Uterus (tissue), 4 donors: Measurements from ENCODE around the gene PCBP2. TPM values are rescaled to one million over a fixed set of nuclear protein-coding genes. Genes with fewer than 3 reads are reported as not detected.

Source experiments
- DNase-seq, 2 donors: peaks; one replicate each; pipeline ENCODE4 v3.0.0-alpha.2; 2019 to 2020
- H3K27ac ChIP-seq, 2 donors: fragments of 200-600 bp; sonication (generic); 1 replicate in 1 of 2; 2 replicates in 1 of 2; pipeline ENCODE4 v1.5.1; 2016 to 2018
- H3K27me3 ChIP-seq, 2 donors: fragments of 200-600 bp; sonication (generic); one replicate each; pipeline ENCODE4 v1.5.1; 2018 to 2019; ENCODE audit warnings: control low read depth in 1 of 2
- H3K36me3 ChIP-seq, 2 donors: fragments of 200-600 bp; sonication (generic); one replicate each; pipeline ENCODE4 v1.5.1; 2019; ENCODE audit warnings: control low read depth in 1 of 2
- H3K4me1 ChIP-seq, 2 donors: fragments of 200-600 bp; sonication (generic); one replicate each; pipeline ENCODE4 v1.5.1; 2018 to 2019; ENCODE audit warnings: control low read depth in 1 of 2
- H3K4me3 ChIP-seq, 2 donors: fragments of 200-600 bp; sonication (generic); 1 replicate in 1 of 2; 2 replicates in 1 of 2; pipeline ENCODE4 v1.5.1; 2018 to 2019; ENCODE audit warnings: mild to moderate bottlenecking in 1 of 2
- H3K9me3 ChIP-seq, 2 donors: fragments of 200-600 bp; sonication (generic); one replicate each; pipeline ENCODE4 v1.5.1; 2019; ENCODE audit warnings: control low read depth in 1 of 2
- POLR2A ChIP-seq, 2 donors: fragments of 450-650 bp; IDR thresholded peaks; one replicate each; pipeline ENCODE4 v1.6.1; 2016; ENCODE audit warnings: antibody characterized with exemption in 2 of 2, mild to moderate bottlenecking in 1 of 2, moderate library complexity in 1 of 2
- intact Hi-C: fragments of 100-400 bp; cut with DNase I; formaldehyde crosslinking; loops from one replicate; pipeline ENCODE4 v1.15.1; 2023; ENCODE audit warnings: low total_unique reads
- total RNA-seq, 4 donors: library from RNA; depleted of rRNA in 3 of 4; stranded (reverse); fragments of >200 nt in 3 of 4; gene quantifications; one replicate each; pipeline versions ENCODE4 v1.1.0 to v1.2.4, GENCODE V29; 2014 to 2023
- TF ChIP-seq, protein P1 (sequence below), 4 experiments: fragments of 200-600 bp in 2 of 4; fragments of 450-650 bp in 2 of 4; sonication (generic) in 2 of 4; IDR thresholded peaks; one replicate each; pipeline ENCODE4 v1.5.1; 2016 to 2019; ENCODE audit warnings: antibody characterized with exemption in 4 of 4, mild to moderate bottlenecking in 2 of 4, moderate library complexity in 1 of 4
- donor health status: DM: yes; HTN: yes; CAD: no.

PCBP2 gene
- total RNA-seq, 4 donors from 2014 or later, result 364 to 929 (median 383) TPM

- TF ChIP-seq, protein P1, sequence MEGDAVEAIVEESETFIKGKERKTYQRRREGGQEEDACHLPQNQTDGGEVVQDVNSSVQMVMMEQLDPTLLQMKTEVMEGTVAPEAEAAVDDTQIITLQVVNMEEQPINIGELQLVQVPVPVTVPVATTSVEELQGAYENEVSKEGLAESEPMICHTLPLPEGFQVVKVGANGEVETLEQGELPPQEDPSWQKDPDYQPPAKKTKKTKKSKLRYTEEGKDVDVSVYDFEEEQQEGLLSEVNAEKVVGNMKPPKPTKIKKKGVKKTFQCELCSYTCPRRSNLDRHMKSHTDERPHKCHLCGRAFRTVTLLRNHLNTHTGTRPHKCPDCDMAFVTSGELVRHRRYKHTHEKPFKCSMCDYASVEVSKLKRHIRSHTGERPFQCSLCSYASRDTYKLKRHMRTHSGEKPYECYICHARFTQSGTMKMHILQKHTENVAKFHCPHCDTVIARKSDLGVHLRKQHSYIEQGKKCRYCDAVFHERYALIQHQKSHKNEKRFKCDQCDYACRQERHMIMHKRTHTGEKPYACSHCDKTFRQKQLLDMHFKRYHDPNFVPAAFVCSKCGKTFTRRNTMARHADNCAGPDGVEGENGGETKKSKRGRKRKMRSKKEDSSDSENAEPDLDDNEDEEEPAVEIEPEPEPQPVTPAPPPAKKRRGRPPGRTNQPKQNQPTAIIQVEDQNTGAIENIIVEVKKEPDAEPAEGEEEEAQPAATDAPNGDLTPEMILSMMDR (IDR thresholded peaks at IDR 0.05), result no peak
- no peak for TF ChIP-seq POLR2A (IDR thresholded peaks at IDR 0.05)
- Histone ChIP-seq H3K27me3 (no peaks in the 10 kb centered on the region), H3K27ac (no peak overlapping the region), H3K4me3 (no peak overlapping the region), H3K36me3 (no peaks in the 10 kb centered on the region), H3K9me3 (no peaks in the 10 kb centered on the region), H3K4me1 (peaks cover 4 to 12% of the 10 kb centered on the region in 2 donors)
- no peak for DNase-seq
- intact Hi-C loops, result loop anchor here (10.0 kb wide), 1 partner anchor 50 kb away; the partner anchor contains the start of genes NPFF and TARBP2
Observed at GRCh38 chr12:53454707-53455106, 2.8 kb downstream of the PCBP2 start.

- TF ChIP-seq, protein P1 (IDR thresholded peaks at IDR 0.05), result no peak
- H3K9me3 ChIP-seq, result no peaks in the 10 kb centered on the region
- no peak for DNase-seq
- peaks cover 4 to 12% of the 10 kb centered on the region in 2 donors for H3K4me1 ChIP-seq
- H3K4me3 ChIP-seq, result no peak overlapping the region
- no peaks in the 10 kb centered on the region for H3K36me3 ChIP-seq
- H3K27ac ChIP-seq, result no peak overlapping the region
- intact Hi-C loops, result loop anchor here (10.0 kb wide), 1 partner anchor 48 kb away; the partner anchor contains the start of genes NPFF and TARBP2
- H3K27me3 ChIP-seq, result no peaks in the 10 kb centered on the region
Observed at GRCh38 chr12:53456654-53457366, 4.9 kb downstream of the PCBP2 start.

GRCh38 chr12:53459097-53459496, 7.2 kb downstream of the PCBP2 start:
- H3K27me3 ChIP-seq, result no peaks in the 10 kb centered on the region
- no peaks in the 10 kb centered on the region for H3K36me3 ChIP-seq
- H3K4me3 ChIP-seq, result no peak overlapping the region
- peaks cover 0 to 2% of the 10 kb centered on the region in 2 donors for H3K4me1 ChIP-seq
- intact Hi-C loops, result loop anchor here (10.0 kb wide), 1 partner anchor 46 kb away; the partner anchor contains the start of genes NPFF and TARBP2
- no peak for DNase-seq
- H3K27ac ChIP-seq, result no peak overlapping the region
- no peaks in the 10 kb centered on the region for H3K9me3 ChIP-seq
- TF ChIP-seq, protein P1 (IDR thresholded peaks at IDR 0.05), result no peak
- no peak for TF ChIP-seq POLR2A (IDR thresholded peaks at IDR 0.05)

DNA sequence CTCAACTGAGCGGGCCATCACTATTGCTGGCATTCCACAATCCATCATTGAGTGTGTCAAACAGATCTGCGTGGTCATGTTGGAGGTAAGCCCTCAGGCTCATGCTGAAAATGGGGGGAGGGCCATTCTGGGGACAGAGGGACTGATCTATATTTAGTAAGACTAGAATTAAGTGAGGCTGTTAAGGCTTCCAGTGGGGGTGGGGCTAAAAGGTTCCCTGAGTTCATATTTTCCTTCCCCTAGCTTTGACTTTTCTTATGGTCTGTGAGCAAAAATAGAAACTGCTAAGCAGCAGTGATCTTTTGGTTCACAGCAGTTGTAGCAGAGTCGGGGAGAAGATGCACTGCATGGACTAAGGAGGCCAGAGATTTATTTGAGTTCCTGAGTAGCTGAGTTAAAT, 9.2 kb downstream of the PCBP2 start:
- H3K4me3 ChIP-seq, result no peak overlapping the region
- intact Hi-C loops, result no loop called here
- H3K36me3 ChIP-seq, result no peaks in the 10 kb centered on the region
- no peak for DNase-seq
- H3K4me1 ChIP-seq, result no peaks in the 10 kb centered on the region
- H3K27ac ChIP-seq, result no peak overlapping the region
- TF ChIP-seq, protein P1 (IDR thresholded peaks at IDR 0.05), result no peak
- no peak for TF ChIP-seq POLR2A (IDR thresholded peaks at IDR 0.05)
- no peaks in the 10 kb centered on the region for H3K27me3 ChIP-seq
- no peaks in the 10 kb centered on the region for H3K9me3 ChIP-seq

DNA sequence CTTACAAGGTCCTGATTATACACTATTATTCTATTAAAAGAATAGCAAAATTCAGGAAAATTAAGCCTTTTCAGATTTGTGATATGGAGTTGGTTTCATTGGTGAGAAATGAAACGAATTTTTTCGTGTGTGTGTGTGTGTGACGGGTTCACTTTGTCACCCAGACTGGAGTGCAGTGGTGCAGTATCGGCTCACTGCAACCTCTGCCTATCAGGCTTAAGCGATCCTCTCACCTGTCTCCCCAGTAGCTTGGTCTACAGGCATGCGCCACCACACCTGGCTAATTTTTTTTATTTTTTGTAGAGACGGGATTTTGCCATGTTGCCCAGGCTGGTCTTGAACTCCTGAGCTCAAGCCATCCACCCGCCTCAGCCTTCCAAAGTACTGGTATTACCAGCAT, 9.7 kb downstream of the PCBP2 start:
- Histone ChIP-seq H3K27ac (no peak overlapping the region), H3K36me3 (no peaks in the 10 kb centered on the region), H3K27me3 (no peaks in the 10 kb centered on the region), H3K4me1 (no peaks in the 10 kb centered on the region), H3K4me3 (no peak overlapping the region), H3K9me3 (no peaks in the 10 kb centered on the region)
- DNase-seq, result no peak
- TF ChIP-seq, protein P1 (IDR thresholded peaks at IDR 0.05), result no peak
- intact Hi-C loops, result no loop called here
